ENCODE measurements around the gene DNM3.

The DNM3 gene

GRCh38 chr1:172165403-172165802 is 324.1 kb downstream of the DNM3 start:
- peaks cover 1% of the 10 kb centered on the region for H3K9me3 ChIP-seq (ENCODE audit: low read length)
- peaks cover 5% of the 10 kb centered on the region for H3K4me1 ChIP-seq (ENCODE audit: insufficient read depth, low read length)
- H3K36me3 ChIP-seq (ENCODE audit: insufficient read depth, low read length): no peaks in the 10 kb centered on the region
- no peak overlapping the region for H3K4me3 ChIP-seq (ENCODE audit: low read length)
- no peaks in the 10 kb centered on the region for H3K27me3 ChIP-seq (ENCODE audit: insufficient read depth, low read length)
- no peak overlapping the region for H2AFZ ChIP-seq (ENCODE audit: low read depth, low read length)

- Histone ChIP-seq H3K27me3 (ENCODE audit: insufficient read depth, low read length) (no peaks in the 10 kb centered on the region), H3K9me3 (ENCODE audit: low read length) (peaks cover 1% of the 10 kb centered on the region), H3K4me3 (ENCODE audit: low read length) (no peak overlapping the region)
Observed at GRCh38 chr1:172167796-172168596, 326.7 kb downstream of the DNM3 start.

GRCh38 chr1:172168597-172168872 is 327.2 kb downstream of the DNM3 start:
- Histone ChIP-seq H3K9me3 (ENCODE audit: low read length) (peaks cover 1% of the 10 kb centered on the region), H3K4me1 (ENCODE audit: insufficient read depth, low read length) (peaks cover 2% of the 10 kb centered on the region), H3K27me3 (ENCODE audit: insufficient read depth, low read length) (no peaks in the 10 kb centered on the region), H2AFZ (ENCODE audit: low read depth, low read length) (no peak overlapping the region), H3K36me3 (ENCODE audit: insufficient read depth, low read length) (no peaks in the 10 kb centered on the region), H3K4me3 (ENCODE audit: low read length) (no peak overlapping the region)

More at GRCh38 chr1:172167796-172168596, 326.7 kb downstream of the DNM3 start:
- no peaks in the 10 kb centered on the region for H3K36me3 ChIP-seq (ENCODE audit: insufficient read depth, low read length)
- H2AFZ ChIP-seq (ENCODE audit: low read depth, low read length): no peak overlapping the region
- H3K4me1 ChIP-seq (ENCODE audit: insufficient read depth, low read length): peaks cover 2% of the 10 kb centered on the region

GRCh38 chr1:172169836-172170235 is 328.5 kb downstream of the DNM3 start:
- Histone ChIP-seq H3K27me3 (ENCODE audit: insufficient read depth, low read length) (no peaks in the 10 kb centered on the region), H2AFZ (ENCODE audit: low read depth, low read length) (no peak overlapping the region), H3K4me1 (ENCODE audit: insufficient read depth, low read length) (peaks cover 2% of the 10 kb centered on the region), H3K4me3 (ENCODE audit: low read length) (no peak overlapping the region), H3K36me3 (ENCODE audit: insufficient read depth, low read length) (no peaks in the 10 kb centered on the region), H3K9me3 (ENCODE audit: low read length) (no peaks in the 10 kb centered on the region)

GRCh38 chr1:172172352-172172831 is 331.1 kb downstream of the DNM3 start:
- no peaks in the 10 kb centered on the region for H3K9me3 ChIP-seq (ENCODE audit: low read length)
- no peak overlapping the region for H2AFZ ChIP-seq (ENCODE audit: low read depth, low read length)
- no peaks in the 10 kb centered on the region for H3K36me3 ChIP-seq (ENCODE audit: insufficient read depth, low read length)
- no peaks in the 10 kb centered on the region for H3K27me3 ChIP-seq (ENCODE audit: insufficient read depth, low read length)
- no peak overlapping the region for H3K4me3 ChIP-seq (ENCODE audit: low read length)
- H3K4me1 ChIP-seq (ENCODE audit: insufficient read depth, low read length): peaks cover 2% of the 10 kb centered on the region

- no peaks in the 10 kb centered on the region for H3K27me3 ChIP-seq (ENCODE audit: insufficient read depth, low read length)
- H3K9me3 ChIP-seq (ENCODE audit: low read length): no peaks in the 10 kb centered on the region
- no peak overlapping the region for H3K4me3 ChIP-seq (ENCODE audit: low read length)
- H2AFZ ChIP-seq (ENCODE audit: low read depth, low read length): no peak overlapping the region
- no peaks in the 10 kb centered on the region for H3K4me1 ChIP-seq (ENCODE audit: insufficient read depth, low read length)
- no peaks in the 10 kb centered on the region for H3K36me3 ChIP-seq (ENCODE audit: insufficient read depth, low read length)
Observed at GRCh38 chr1:172176206-172176605, 334.9 kb downstream of the DNM3 start.

GRCh38 chr1:172177849-172178248 is 336.6 kb downstream of the DNM3 start:
- Histone ChIP-seq H3K36me3 (ENCODE audit: insufficient read depth, low read length) (no peaks in the 10 kb centered on the region), H3K27me3 (ENCODE audit: insufficient read depth, low read length) (no peaks in the 10 kb centered on the region), H3K9me3 (ENCODE audit: low read length) (no peaks in the 10 kb centered on the region), H2AFZ (ENCODE audit: low read depth, low read length) (no peak overlapping the region), H3K4me1 (ENCODE audit: insufficient read depth, low read length) (no peaks in the 10 kb centered on the region), H3K4me3 (ENCODE audit: low read length) (no peak overlapping the region)

GRCh38 chr1:172178886-172179285 is 337.6 kb downstream of the DNM3 start:
- Histone ChIP-seq H3K4me3 (ENCODE audit: low read length) (no peak overlapping the region), H3K36me3 (ENCODE audit: insufficient read depth, low read length) (no peaks in the 10 kb centered on the region), H3K9me3 (ENCODE audit: low read length) (no peaks in the 10 kb centered on the region), H2AFZ (ENCODE audit: low read depth, low read length) (no peak overlapping the region), H3K27me3 (ENCODE audit: insufficient read depth, low read length) (no peaks in the 10 kb centered on the region), H3K4me1 (ENCODE audit: insufficient read depth, low read length) (no peaks in the 10 kb centered on the region)

GRCh38 chr1:172179918-172180317 is 338.6 kb downstream of the DNM3 start:
- Histone ChIP-seq H2AFZ (ENCODE audit: low read depth, low read length) (no peak overlapping the region), H3K9me3 (ENCODE audit: low read length) (no peaks in the 10 kb centered on the region), H3K27me3 (ENCODE audit: insufficient read depth, low read length) (no peaks in the 10 kb centered on the region), H3K36me3 (ENCODE audit: insufficient read depth, low read length) (no peaks in the 10 kb centered on the region), H3K4me1 (ENCODE audit: insufficient read depth, low read length) (no peaks in the 10 kb centered on the region), H3K4me3 (ENCODE audit: low read length) (no peak overlapping the region)

GRCh38 chr1:172180501-172181285 is 339.4 kb downstream of the DNM3 start:
- Histone ChIP-seq H3K9me3 (ENCODE audit: low read length) (no peaks in the 10 kb centered on the region), H3K36me3 (ENCODE audit: insufficient read depth, low read length) (no peaks in the 10 kb centered on the region), H3K27me3 (ENCODE audit: insufficient read depth, low read length) (no peaks in the 10 kb centered on the region), H2AFZ (ENCODE audit: low read depth, low read length) (no peak overlapping the region), H3K4me3 (ENCODE audit: low read length) (no peak overlapping the region), H3K4me1 (ENCODE audit: insufficient read depth, low read length) (no peaks in the 10 kb centered on the region)

GRCh38 chr1:172184506-172185191 is 343.4 kb downstream of the DNM3 start:
- Histone ChIP-seq H3K36me3 (ENCODE audit: insufficient read depth, low read length) (no peaks in the 10 kb centered on the region), H3K4me3 (ENCODE audit: low read length) (no peak overlapping the region), H3K9me3 (ENCODE audit: low read length) (no peaks in the 10 kb centered on the region), H2AFZ (ENCODE audit: low read depth, low read length) (no peak overlapping the region), H3K27me3 (ENCODE audit: insufficient read depth, low read length) (no peaks in the 10 kb centered on the region), H3K4me1 (ENCODE audit: insufficient read depth, low read length) (no peaks in the 10 kb centered on the region)

GRCh38 chr1:172185211-172185610 is 343.9 kb downstream of the DNM3 start:
- Histone ChIP-seq H3K27me3 (ENCODE audit: insufficient read depth, low read length) (no peaks in the 10 kb centered on the region), H3K36me3 (ENCODE audit: insufficient read depth, low read length) (no peaks in the 10 kb centered on the region), H3K4me3 (ENCODE audit: low read length) (no peak overlapping the region), H2AFZ (ENCODE audit: low read depth, low read length) (no peak overlapping the region), H3K9me3 (ENCODE audit: low read length) (no peaks in the 10 kb centered on the region), H3K4me1 (ENCODE audit: insufficient read depth, low read length) (no peaks in the 10 kb centered on the region)

GRCh38 chr1:172185996-172186395 is 344.7 kb downstream of the DNM3 start:
- Histone ChIP-seq H2AFZ (ENCODE audit: low read depth, low read length) (no peak overlapping the region), H3K27me3 (ENCODE audit: insufficient read depth, low read length) (no peaks in the 10 kb centered on the region), H3K36me3 (ENCODE audit: insufficient read depth, low read length) (no peaks in the 10 kb centered on the region), H3K4me1 (ENCODE audit: insufficient read depth, low read length) (no peaks in the 10 kb centered on the region), H3K4me3 (ENCODE audit: low read length) (no peak overlapping the region), H3K9me3 (ENCODE audit: low read length) (no peaks in the 10 kb centered on the region)
